Stimulated activated CD4-positive, alpha-beta T cell treated with anti-CD3 and anti-CD28 coated beads, TNF-alpha, amount 100 ng/mL, for 24 hours (primary cell): Measurements from ENCODE around the gene PRIMPOL.
"Not testable (repeated sequence)": the region's sequence is repeated elsewhere in the genome, so short reads cannot be mapped to it uniquely, and the experiment has no call there.

Source experiments
- DNase-seq, 3 experiments: peaks; one replicate each; pipeline ENCODE4 v3.0.0-alpha.2; 2020; ENCODE audit warnings: low read depth in 3 of 3

PRIMPOL gene

GRCh38 chr4:184641022-184641421 is 8.5 kb upstream of the PRIMPOL start:
- no peak for DNase-seq

- no peak for DNase-seq
These were observed 8.1 kb upstream of the PRIMPOL start for GRCh38 chr4:184641451-184641850.

GRCh38 chr4:184643731-184644130 is 5.8 kb upstream of the PRIMPOL start:
- DNase-seq, result no peak

GRCh38 chr4:184644553-184645307 is 4.8 kb upstream of the PRIMPOL start:
- DNase-seq, result no peak

- no peak for DNase-seq
These were observed 3.5 kb upstream of the PRIMPOL start for GRCh38 chr4:184645904-184646610.

GRCh38 chr4:184647266-184648053 is 2.1 kb upstream of the PRIMPOL start:
- no peak for DNase-seq

GRCh38 chr4:184648054-184648312 is 1.6 kb upstream of the PRIMPOL start:
- DNase-seq, result no peak

GRCh38 chr4:184648313-184649025 is 1.1 kb upstream of the PRIMPOL start:
- peak in 1 of 3 experiments; percentile 51 for DNase-seq

- peak in 1 of 3 experiments; percentile 19 for DNase-seq
These were observed 675 bp downstream of the PRIMPOL start for GRCh38 chr4:184649971-184650855.

- no peak for DNase-seq
These were observed 2.4 kb downstream of the PRIMPOL start for GRCh38 chr4:184651899-184652298.

- not testable (repeated sequence) for DNase-seq
These were observed 3.1 kb downstream of the PRIMPOL start for GRCh38 chr4:184652681-184653080.

- DNase-seq, result no peak
These were observed 4.1 kb downstream of the PRIMPOL start for GRCh38 chr4:184653650-184654049.

- DNase-seq, result no peak
These were observed 6.6 kb downstream of the PRIMPOL start for GRCh38 chr4:184655889-184656869.

GRCh38 chr4:184657144-184657543 is 7.6 kb downstream of the PRIMPOL start:
- DNase-seq, result no peak

GRCh38 chr4:184657820-184658219 is 8.3 kb downstream of the PRIMPOL start:
- not testable (repeated sequence) for DNase-seq

- DNase-seq, result no peak
These were observed 11.4 kb downstream of the PRIMPOL start for GRCh38 chr4:184660978-184661377.

- no peak for DNase-seq
These were observed 12.7 kb downstream of the PRIMPOL start for GRCh38 chr4:184662236-184662635.

GRCh38 chr4:184664445-184665210 is 15.1 kb downstream of the PRIMPOL start:
- no peak for DNase-seq

GRCh38 chr4:184666670-184667069 is 17.1 kb downstream of the PRIMPOL start:
- DNase-seq, result no peak
